Activated T-helper 1 cell treated with anti-CD3 and anti-CD28 coated beads, Interleukin-12 subunit alpha, Interleukin-12 subunit beta, Interleukin-2, Interleukin-4 antibody, amounts not matched to agents 30 ng/mL and 10 ng/mL and 1 ng/mL, durations not matched to agents 14 hours and 24 hours and 36 hours (primary cell): Measurements from ENCODE around the gene AEBP2. TPM values are rescaled to one million over a fixed set of nuclear protein-coding genes. Genes with fewer than 3 reads are reported as not detected.

ENCODE experiments used
- DNase-seq: peaks from one replicate; pipeline ENCODE4 v3.0.0; 2021; ENCODE audit warnings: low spot score
- H3K27ac Mint-ChIP-seq: one replicate; pipeline ENCODE4 v1.8.0; 2021; ENCODE audit warnings: mild to moderate bottlenecking, mixed read lengths
- H3K27me3 Mint-ChIP-seq: one replicate; pipeline ENCODE4 v1.8.0; 2022; ENCODE audit warnings: mild to moderate bottlenecking, moderate library complexity, mixed read lengths; ENCODE audit not compliant: insufficient read depth
- H3K36me3 Mint-ChIP-seq: one replicate; pipeline ENCODE4 v1.8.0; 2021; ENCODE audit warnings: low read depth, mixed read lengths
- H3K4me1 Mint-ChIP-seq: one replicate; pipeline ENCODE4 v1.8.0; 2021; ENCODE audit warnings: low read depth, mixed read lengths
- H3K4me3 Mint-ChIP-seq: one replicate; pipeline ENCODE4 v1.8.0; 2021; ENCODE audit warnings: mild to moderate bottlenecking, moderate library complexity, mixed read lengths
- H3K9me3 Mint-ChIP-seq: one replicate; pipeline ENCODE4 v1.8.0; 2021; ENCODE audit warnings: mixed read lengths
- intact Hi-C: fragments of 100-400 bp; cut with micrococcal nuclease; formaldehyde crosslinking; loops from one replicate; pipeline ENCODE4 v1.15.1; 2024
- total RNA-seq: library from RNA; stranded (reverse); gene quantifications from 2 replicates; pipeline ENCODE4 v1.2.3, GENCODE V29; 2022

The AEBP2 gene
- total RNA-seq, 1 donor from 2014 or later = 53.9 TPM

DNA sequence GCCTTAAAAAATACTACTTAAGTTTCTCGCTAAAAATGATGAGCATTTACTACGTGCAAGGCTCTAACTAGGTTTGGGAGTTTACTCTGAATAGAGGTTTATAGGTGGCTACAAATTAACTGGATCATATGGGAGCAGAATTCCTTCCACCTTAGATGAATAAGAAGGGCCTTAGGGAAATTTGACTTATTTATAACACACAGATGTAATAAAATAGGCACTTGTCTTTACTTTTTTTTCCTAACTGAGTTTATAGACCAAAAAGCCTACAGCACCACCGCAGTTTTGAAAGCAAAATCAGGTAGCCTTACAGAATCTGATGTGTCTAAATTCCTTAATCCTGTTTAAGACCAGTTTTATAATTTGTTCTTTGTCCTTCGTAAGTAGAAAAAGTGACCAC is 10.5 kb downstream of the AEBP2 start:
- Mint-ChIP-seq H3K4me3 (no peak overlapping the region), H3K27me3 (no peaks in the 10 kb centered on the region), H3K9me3 (no peaks in the 10 kb centered on the region), H3K27ac (no peak overlapping the region), H3K36me3 (peaks cover 23% of the 10 kb centered on the region), H3K4me1 (peaks cover 65% of the 10 kb centered on the region)
- intact Hi-C loops = loop anchor here (5.0 to 10.0 kb wide), 2 partner anchors 77 to 165 kb away; no protein-coding TSS in a partner anchor
- no peak for DNase-seq

DNA sequence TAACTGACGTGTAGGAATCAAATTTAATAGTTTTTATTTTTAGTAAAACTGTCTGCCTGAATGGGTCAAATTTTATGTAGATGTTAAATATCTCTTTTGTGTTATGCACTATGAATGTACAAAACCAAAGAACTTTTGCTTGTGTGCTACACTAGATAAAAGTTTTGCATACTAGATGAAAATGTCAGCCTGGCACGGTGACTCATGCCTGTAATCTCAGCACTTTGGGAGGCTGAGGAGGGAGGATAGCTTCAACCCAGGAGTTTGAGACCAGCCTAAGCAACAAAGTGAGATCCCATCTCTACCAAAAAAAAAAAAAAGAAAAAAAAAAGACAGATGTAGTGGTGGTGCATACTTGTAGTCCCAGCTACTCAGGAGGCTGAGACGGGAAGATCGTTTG is 11.1 kb downstream of the AEBP2 start:
- H3K4me3 Mint-ChIP-seq = no peak overlapping the region
- intact Hi-C loops = loop anchor here (5.0 kb wide), 1 partner anchor 77 kb away; no protein-coding TSS in a partner anchor
- H3K27me3 Mint-ChIP-seq = no peaks in the 10 kb centered on the region
- H3K9me3 Mint-ChIP-seq = no peaks in the 10 kb centered on the region
- peaks cover 59% of the 10 kb centered on the region for H3K4me1 Mint-ChIP-seq
- H3K27ac Mint-ChIP-seq = no peak overlapping the region
- DNase-seq = no peak
- peaks cover 21% of the 10 kb centered on the region for H3K36me3 Mint-ChIP-seq

DNA sequence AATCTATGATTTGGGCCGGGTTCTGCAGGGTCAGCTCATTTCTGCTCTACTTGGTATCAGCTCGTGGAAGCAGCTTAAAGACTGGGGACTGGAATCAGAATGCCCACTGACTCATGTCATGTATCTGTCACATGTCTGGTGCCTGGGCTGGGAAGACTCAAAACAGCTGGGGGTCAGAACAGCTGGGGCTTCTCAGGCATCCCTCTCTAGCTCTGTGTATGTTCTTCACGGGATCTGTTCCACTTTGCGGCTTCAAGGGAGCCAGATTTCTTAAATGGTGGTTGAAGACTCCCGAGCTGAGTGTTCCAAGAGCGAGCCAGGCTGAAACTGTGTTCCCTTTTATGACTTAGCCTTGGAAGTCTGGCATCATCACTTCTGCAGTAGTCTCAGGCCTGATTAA is 11.9 kb downstream of the AEBP2 start:
- DNase-seq = no peak
- Mint-ChIP-seq H3K4me1 (peaks cover 51% of the 10 kb centered on the region), H3K27ac (no peak overlapping the region), H3K4me3 (no peak overlapping the region), H3K36me3 (peaks cover 26% of the 10 kb centered on the region), H3K27me3 (no peaks in the 10 kb centered on the region), H3K9me3 (no peaks in the 10 kb centered on the region)
- intact Hi-C loops = loop anchor here (5.0 kb wide), 1 partner anchor 76 kb away; no protein-coding TSS in a partner anchor

DNA sequence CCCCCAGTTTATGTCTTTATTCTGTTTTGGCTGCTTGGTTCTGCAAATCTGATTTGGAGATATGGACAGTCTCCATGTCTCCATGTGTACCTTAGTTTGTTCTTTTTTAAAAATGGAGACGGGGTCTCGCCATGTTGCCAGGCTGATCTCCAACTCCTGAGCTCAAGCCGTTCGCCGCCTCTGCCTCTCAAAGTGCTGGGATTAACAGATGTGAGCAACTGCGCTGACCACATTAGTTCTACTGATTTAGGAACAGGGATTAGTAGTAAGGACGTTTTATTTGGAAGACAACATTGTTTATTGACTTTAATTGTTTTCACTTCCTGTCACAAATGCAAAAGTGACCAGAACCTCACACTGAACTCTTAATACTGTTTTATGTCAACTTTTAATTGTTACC is 14.7 kb downstream of the AEBP2 start:
- no peak for DNase-seq
- H3K4me1 Mint-ChIP-seq = peaks cover 58% of the 10 kb centered on the region
- H3K27ac Mint-ChIP-seq = no peak overlapping the region
- intact Hi-C loops = loop anchor here (5.0 kb wide), 1 partner anchor 73 kb away; no protein-coding TSS in a partner anchor
- no peak overlapping the region for H3K4me3 Mint-ChIP-seq
- H3K36me3 Mint-ChIP-seq = peaks cover 28% of the 10 kb centered on the region
- no peaks in the 10 kb centered on the region for H3K9me3 Mint-ChIP-seq
- H3K27me3 Mint-ChIP-seq = no peaks in the 10 kb centered on the region

DNA sequence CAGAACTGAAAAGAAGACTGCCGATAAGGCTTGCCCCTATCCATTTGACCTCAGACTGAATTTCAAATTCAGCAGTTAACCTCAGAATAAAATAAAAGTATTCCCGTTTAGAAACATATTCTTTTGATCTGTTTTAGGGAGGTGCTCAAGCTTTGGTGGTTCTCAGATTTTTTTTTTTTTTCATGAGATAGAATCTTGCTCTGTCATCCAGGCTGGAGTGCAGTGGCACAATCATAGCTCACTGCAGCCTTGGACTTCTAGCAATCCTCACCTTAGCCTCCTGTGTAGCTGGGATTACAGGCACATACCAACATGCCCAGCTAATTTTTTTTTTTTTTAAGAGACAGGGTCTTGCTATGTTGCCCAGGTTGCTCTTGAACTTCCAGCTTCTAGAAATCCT is 15.5 kb downstream of the AEBP2 start:
- peaks cover 49% of the 10 kb centered on the region for H3K4me1 Mint-ChIP-seq
- intact Hi-C loops = loop anchor here (5.0 kb wide), 1 partner anchor 72 kb away; no protein-coding TSS in a partner anchor
- no peaks in the 10 kb centered on the region for H3K9me3 Mint-ChIP-seq
- no peak overlapping the region for H3K4me3 Mint-ChIP-seq
- no peak for DNase-seq
- no peaks in the 10 kb centered on the region for H3K27me3 Mint-ChIP-seq
- H3K36me3 Mint-ChIP-seq = peaks cover 26% of the 10 kb centered on the region
- H3K27ac Mint-ChIP-seq = no peak overlapping the region

DNA sequence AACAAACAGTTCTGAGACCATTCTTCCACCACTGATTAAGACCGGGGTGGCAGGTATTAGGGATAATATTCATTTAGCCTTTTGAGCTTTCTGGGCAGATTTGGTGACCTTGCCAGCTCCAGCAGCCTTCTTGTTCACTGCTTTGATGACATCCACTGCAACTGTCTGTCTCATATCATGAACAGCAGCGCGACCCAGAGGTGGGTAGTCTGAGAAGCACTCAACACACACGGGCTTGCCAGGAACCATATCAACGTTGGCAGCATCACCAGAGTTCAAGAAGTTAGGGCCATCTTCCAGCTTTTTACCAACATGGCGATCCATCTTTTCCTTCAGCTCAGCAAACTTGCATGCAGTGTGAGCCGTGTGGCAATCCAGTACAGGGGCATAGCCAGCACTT is 16.9 kb downstream of the AEBP2 start:
- intact Hi-C loops = no loop called here
- Mint-ChIP-seq H3K27me3 (no peaks in the 10 kb centered on the region), H3K4me3 (no peak overlapping the region), H3K27ac (no peak overlapping the region), H3K9me3 (no peaks in the 10 kb centered on the region), H3K4me1 (peaks cover 42% of the 10 kb centered on the region), H3K36me3 (peaks cover 26% of the 10 kb centered on the region)
- DNase-seq = no peak

DNA sequence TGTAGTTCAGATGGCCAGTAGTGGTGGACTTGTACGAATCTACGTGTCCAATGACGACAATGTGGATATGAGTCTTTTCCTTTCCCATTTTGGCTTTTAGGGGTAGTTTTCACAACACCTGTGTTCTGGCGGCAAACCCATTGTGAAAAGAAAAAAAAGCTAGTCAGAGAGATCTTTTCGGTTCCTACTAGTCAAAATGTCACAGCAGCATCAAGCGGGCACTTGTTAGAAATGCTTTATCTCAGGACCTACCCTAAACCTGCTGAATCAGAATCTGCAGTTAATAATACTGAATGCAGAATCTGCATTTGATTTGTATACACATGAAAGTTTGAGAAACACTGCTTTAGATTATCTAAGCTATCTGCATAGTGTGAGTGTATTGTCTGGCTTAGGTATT is 18.3 kb downstream of the AEBP2 start:
- DNase-seq = no peak
- no peak overlapping the region for H3K4me3 Mint-ChIP-seq
- peaks cover 28% of the 10 kb centered on the region for H3K36me3 Mint-ChIP-seq
- H3K4me1 Mint-ChIP-seq = peaks cover 44% of the 10 kb centered on the region
- intact Hi-C loops = no loop called here
- H3K9me3 Mint-ChIP-seq = no peaks in the 10 kb centered on the region
- H3K27me3 Mint-ChIP-seq = no peaks in the 10 kb centered on the region
- no peak overlapping the region for H3K27ac Mint-ChIP-seq

DNA sequence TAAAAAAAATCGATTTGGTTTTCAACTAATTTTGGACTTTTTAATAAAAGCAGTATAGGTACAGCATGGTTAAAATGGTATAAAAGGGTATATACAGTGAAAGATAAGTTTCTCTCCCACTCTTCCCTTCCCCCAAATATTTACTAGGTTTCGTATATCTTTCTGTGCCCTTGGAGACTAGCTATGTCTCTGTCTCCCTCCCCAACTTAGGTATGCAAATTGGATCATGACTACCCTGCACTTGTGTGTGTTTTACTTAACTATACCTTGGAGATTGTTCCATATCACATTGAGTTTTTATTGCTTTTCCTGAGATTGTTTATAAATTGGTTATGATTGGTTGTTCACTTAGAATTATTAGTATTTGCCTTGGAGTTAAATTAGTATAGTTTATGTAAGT is 19.4 kb downstream of the AEBP2 start:
- H3K4me1 Mint-ChIP-seq = peaks cover 44% of the 10 kb centered on the region
- intact Hi-C loops = no loop called here
- no peak for DNase-seq
- H3K27me3 Mint-ChIP-seq = no peaks in the 10 kb centered on the region
- no peak overlapping the region for H3K4me3 Mint-ChIP-seq
- H3K36me3 Mint-ChIP-seq = peaks cover 34% of the 10 kb centered on the region
- H3K9me3 Mint-ChIP-seq = no peaks in the 10 kb centered on the region
- peak overlapping the region; percentile 8 for H3K27ac Mint-ChIP-seq

DNA sequence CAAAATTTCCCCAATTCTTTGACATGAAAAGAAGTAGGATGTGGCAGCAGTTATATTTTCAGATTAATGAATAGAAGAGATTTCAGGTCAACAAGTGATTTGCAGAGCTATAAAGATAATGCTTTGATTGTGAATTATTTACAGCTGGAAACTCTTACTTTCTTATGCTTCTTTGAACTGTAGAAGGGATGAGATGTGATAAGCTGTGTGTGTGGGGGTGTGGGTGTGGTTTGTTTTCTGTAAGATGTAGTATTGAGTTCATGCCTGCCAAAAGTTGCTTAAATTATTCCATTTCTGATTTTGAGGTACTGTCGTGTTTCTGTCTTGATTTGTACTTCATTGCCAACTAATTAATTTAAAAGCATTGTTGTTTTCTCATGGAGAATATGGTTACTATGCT is 22.7 kb downstream of the AEBP2 start:
- Mint-ChIP-seq H3K27me3 (no peaks in the 10 kb centered on the region), H3K36me3 (peaks cover 35% of the 10 kb centered on the region), H3K4me3 (no peak overlapping the region), H3K9me3 (no peaks in the 10 kb centered on the region), H3K4me1 (peaks cover 44% of the 10 kb centered on the region), H3K27ac (peak overlapping the region; percentile 70)
- intact Hi-C loops = loop anchor here (2.0 kb wide), 1 partner anchor 29 kb away; no protein-coding TSS in a partner anchor
- DNase-seq = no peak

DNA sequence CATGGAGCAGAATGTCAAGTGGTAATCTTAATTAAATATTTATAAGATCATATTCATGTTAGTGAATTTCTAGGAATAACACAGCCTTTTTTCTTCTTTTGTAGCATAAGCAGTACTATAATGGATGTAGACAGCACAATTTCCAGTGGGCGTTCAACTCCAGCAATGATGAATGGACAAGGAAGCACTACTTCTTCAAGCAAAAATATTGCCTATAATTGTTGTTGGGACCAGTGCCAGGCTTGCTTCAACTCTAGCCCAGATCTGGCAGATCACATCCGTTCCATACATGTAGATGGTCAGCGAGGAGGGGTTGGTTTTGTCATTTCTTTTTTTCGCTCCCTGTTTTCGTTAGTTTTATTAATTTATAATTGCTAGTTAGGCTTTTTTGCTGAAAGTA is 23.1 kb downstream of the AEBP2 start:
- Mint-ChIP-seq H3K36me3 (peaks cover 35% of the 10 kb centered on the region), H3K27me3 (no peaks in the 10 kb centered on the region), H3K27ac (no peak overlapping the region), H3K4me1 (peaks cover 40% of the 10 kb centered on the region), H3K9me3 (no peaks in the 10 kb centered on the region), H3K4me3 (no peak overlapping the region)
- DNase-seq = no peak
- intact Hi-C loops = loop anchor here (2.0 kb wide), 1 partner anchor 30 kb away; no protein-coding TSS in a partner anchor

DNA sequence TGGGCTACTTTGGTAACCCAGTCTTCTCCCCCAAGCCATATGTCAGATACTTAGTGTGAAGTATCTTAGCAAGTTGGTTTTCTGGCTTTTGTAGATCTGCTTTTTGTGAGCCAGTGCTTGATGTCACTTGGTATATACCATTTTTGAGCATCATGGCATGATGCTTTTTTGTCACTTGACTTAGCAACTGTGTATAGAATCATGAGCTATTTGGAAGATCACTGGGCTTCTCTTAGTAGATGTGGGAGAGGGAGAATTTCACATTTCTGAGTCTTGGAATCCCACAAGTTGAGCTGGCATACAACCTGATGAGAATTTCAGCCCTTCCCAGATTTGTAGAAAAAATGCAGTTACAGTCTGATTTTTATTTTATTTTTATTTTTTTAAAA is 24.9 kb downstream of the AEBP2 start:
- intact Hi-C loops = no loop called here
- H3K27ac Mint-ChIP-seq = no peak overlapping the region
- H3K4me1 Mint-ChIP-seq = peaks cover 24% of the 10 kb centered on the region
- peaks cover 42% of the 10 kb centered on the region for H3K36me3 Mint-ChIP-seq
- H3K4me3 Mint-ChIP-seq = no peak overlapping the region
- no peaks in the 10 kb centered on the region for H3K9me3 Mint-ChIP-seq
- DNase-seq = no peak
- H3K27me3 Mint-ChIP-seq = no peaks in the 10 kb centered on the region

DNA sequence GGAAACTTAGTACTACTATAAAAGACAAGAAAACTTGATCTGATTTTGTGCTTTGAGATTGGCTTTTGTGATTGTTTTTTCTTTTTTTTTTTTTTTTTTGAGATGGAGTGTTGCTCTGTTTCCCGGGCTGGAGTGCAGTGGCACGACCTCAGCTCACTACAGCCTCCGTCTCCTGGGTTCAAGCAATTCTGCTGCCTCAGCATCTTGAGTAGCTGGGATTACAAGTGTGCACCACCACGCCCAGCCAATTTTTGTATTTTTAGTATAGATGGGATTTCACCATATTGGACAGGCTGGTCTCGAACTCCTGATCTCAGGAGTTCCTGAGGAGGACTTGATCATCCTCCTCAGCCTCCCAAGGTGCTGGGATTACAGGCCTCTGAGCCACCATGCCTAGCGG is 26.4 kb downstream of the AEBP2 start:
- intact Hi-C loops = loop anchor here (1.0 kb wide), 1 partner anchor 9 kb away; no protein-coding TSS in a partner anchor
- no peaks in the 10 kb centered on the region for H3K9me3 Mint-ChIP-seq
- DNase-seq = no peak
- H3K4me3 Mint-ChIP-seq = no peak overlapping the region
- no peaks in the 10 kb centered on the region for H3K27me3 Mint-ChIP-seq
- no peak overlapping the region for H3K27ac Mint-ChIP-seq
- peaks cover 24% of the 10 kb centered on the region for H3K4me1 Mint-ChIP-seq
- H3K36me3 Mint-ChIP-seq = peaks cover 52% of the 10 kb centered on the region

DNA sequence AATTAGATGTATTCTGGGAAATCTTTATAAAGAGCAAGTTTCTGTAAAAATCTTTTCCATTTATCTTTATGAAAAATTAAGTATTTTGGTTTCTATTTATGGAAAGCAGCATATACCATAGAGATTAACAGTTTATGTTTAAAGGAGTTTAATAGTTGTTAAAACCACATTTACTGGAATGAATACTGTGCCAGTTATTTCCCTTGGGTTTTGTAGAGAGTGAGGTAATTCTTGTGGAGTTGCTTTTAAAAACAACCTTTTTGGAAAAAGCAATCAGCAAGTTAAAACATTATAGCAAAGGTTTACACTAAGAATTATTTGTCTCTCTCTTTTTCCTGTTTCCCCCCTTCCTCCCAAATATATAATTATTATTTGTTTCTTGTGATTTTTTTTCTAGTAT is 34.9 kb downstream of the AEBP2 start:
- H3K4me3 Mint-ChIP-seq = no peak overlapping the region
- peaks cover 54% of the 10 kb centered on the region for H3K36me3 Mint-ChIP-seq
- peaks cover 3% of the 10 kb centered on the region for H3K9me3 Mint-ChIP-seq
- H3K27ac Mint-ChIP-seq = no peak overlapping the region
- intact Hi-C loops = loop anchor here (1.0 kb wide), 1 partner anchor 8 kb away; no protein-coding TSS in a partner anchor
- no peaks in the 10 kb centered on the region for H3K27me3 Mint-ChIP-seq
- peaks cover 18% of the 10 kb centered on the region for H3K4me1 Mint-ChIP-seq
- no peak for DNase-seq
